NCI-H748 (cell line): ENCODE results near the gene OSM.
A peak's percentile ranks its signal among the peaks of the same experiment; 100 is the strongest.

Experiments
- DNase-seq: peaks from one replicate; lab custom pipeline; 2025; ENCODE audit not compliant: unreplicated experiment; lab: John Stamatoyannopoulos, UW

OSM gene

GRCh38 chr22:30265131-30265720, 1.4 kb downstream of the OSM start:
- no peak for DNase-seq

- no peak for DNase-seq
These were observed 2.8 kb downstream of the OSM start for GRCh38 chr22:30263883-30264282.

- peak; percentile 63 for DNase-seq
These were observed 3.5 kb downstream of the OSM start for GRCh38 chr22:30262917-30263741.

GRCh38 chr22:30262112-30262511, 4.5 kb downstream of the OSM start:
- no peak for DNase-seq

- DNase-seq: no peak
These were observed 5.5 kb downstream of the OSM start for GRCh38 chr22:30261134-30261533.

GRCh38 chr22:30260682-30261081, 6.0 kb downstream of the OSM start:
- DNase-seq: no peak

GRCh38 chr22:30260276-30260675, 6.4 kb downstream of the OSM start:
- DNase-seq: no peak

- DNase-seq: no peak
These were observed 12.3 kb downstream of the OSM start for GRCh38 chr22:30254314-30254713.

GRCh38 chr22:30253205-30253852, 13.3 kb downstream of the OSM start:
- peak; percentile 18 for DNase-seq

GRCh38 chr22:30252411-30253204, 14.0 kb downstream of the OSM start:
- no peak for DNase-seq

- DNase-seq: no peak
These were observed 14.9 kb downstream of the OSM start for GRCh38 chr22:30251711-30252110.

- DNase-seq: no peak
These were observed 15.9 kb downstream of the OSM start for GRCh38 chr22:30250661-30251267.

- no peak for DNase-seq
These were observed 16.5 kb downstream of the OSM start for GRCh38 chr22:30250039-30250565.

- no peak for DNase-seq
These were observed 17.3 kb downstream of the OSM start for GRCh38 chr22:30249049-30250038.

GRCh38 chr22:30248484-30248883, 18.2 kb downstream of the OSM start:
- no peak for DNase-seq

- no peak for DNase-seq
These were observed 18.7 kb downstream of the OSM start for GRCh38 chr22:30247974-30248373.

GRCh38 chr22:30247561-30247960, 19.1 kb downstream of the OSM start:
- DNase-seq: no peak

- no peak for DNase-seq
These were observed 19.8 kb downstream of the OSM start for GRCh38 chr22:30246814-30247376.
